ENCODE results near the gene SCYL1. TPM values are rescaled to one million over a fixed set of nuclear protein-coding genes. Genes with fewer than 3 reads are reported as not detected.

Gene SCYL1
- polyA plus RNA-seq, 1 donor, result 59.5 TPM

- no peak for DNase-seq
Measured at GRCh38 chr11:65530157-65530496, 5.2 kb downstream of the SCYL1 start.

- DNase-seq, result no peak
Measured at GRCh38 chr11:65532388-65533064, 7.6 kb downstream of the SCYL1 start.

- DNase-seq, result no peak
Measured at GRCh38 chr11:65535102-65535501, 10.2 kb downstream of the SCYL1 start.

GRCh38 chr11:65536412-65537295, 11.8 kb downstream of the SCYL1 start:
- no peak for DNase-seq

GRCh38 chr11:65537296-65537597, 12.4 kb downstream of the SCYL1 start:
- no peak for DNase-seq

- DNase-seq, result no peak
Measured at GRCh38 chr11:65537620-65538231, 12.8 kb downstream of the SCYL1 start.

GRCh38 chr11:65538232-65538914, 13.5 kb downstream of the SCYL1 start:
- no peak for DNase-seq

- no peak for DNase-seq
Measured at GRCh38 chr11:65538915-65539743, 14.2 kb downstream of the SCYL1 start.

GRCh38 chr11:65539744-65540289, 14.9 kb downstream of the SCYL1 start:
- DNase-seq, result no peak

- DNase-seq, result peak; percentile 75
Measured at GRCh38 chr11:65540290-65541092, 15.6 kb downstream of the SCYL1 start.

GRCh38 chr11:65541093-65541982, 16.5 kb downstream of the SCYL1 start:
- no peak for DNase-seq

- DNase-seq, result no peak
Measured at GRCh38 chr11:65542738-65543390, 18.0 kb downstream of the SCYL1 start.

- no peak for DNase-seq
Measured at GRCh38 chr11:65545853-65546216, 21.0 kb downstream of the SCYL1 start.

GRCh38 chr11:65546217-65546958, 21.5 kb downstream of the SCYL1 start:
- peak; percentile 67 for DNase-seq

- no peak for DNase-seq
Measured at GRCh38 chr11:65547446-65548125, 22.7 kb downstream of the SCYL1 start.

GRCh38 chr11:65548395-65548794, 23.5 kb downstream of the SCYL1 start:
- no peak for DNase-seq

GRCh38 chr11:65549096-65549495, 24.2 kb downstream of the SCYL1 start:
- DNase-seq, result no peak

All from left kidney (tissue), 2 donors.